H1 (cell line): ENCODE data around the gene ZNF581. TPM values are rescaled to one million over a fixed set of nuclear protein-coding genes. Genes with fewer than 3 reads are reported as not detected.

Experiments used
- SAP30 ChIP-seq: fragments of 300-600 bp; sonication (generic); IDR thresholded peaks from 2 replicates; pipeline ENCODE4 v1.7.1; 2012; ENCODE audit warnings: low read length, moderate library complexity, mild to moderate bottlenecking, inconsistent platforms; ENCODE audit not compliant: insufficient read depth, insufficient replicate concordance
- polyA plus RNA-seq, 7 experiments: library from polyadenylated mRNA; depleted of rRNA in 3 of 7; stranded (reverse) in 5 of 7; unstranded in 2 of 7; fragments of >200 nt in 5 of 7; fragments of 200-250 nt in 2 of 7; gene quantifications; 1 replicate in 5 of 7; 2 replicates in 1 of 7; 4 replicates in 1 of 7; pipeline versions ENCODE4 v1.2.1 to v1.2.3, GENCODE V29; 2011 to 2013; ENCODE audit warnings: missing spikeins in 2 of 7, mixed read lengths in 2 of 7
- total RNA-seq: library from RNA; stranded (reverse); fragmentation: NEBNext Ultra II Directional; extraction: Animal tissue kit (Norgen Biotek cat#: 25700); gene quantifications from 2 replicates; pipeline ENCODE4 v1.2.1, GENCODE V29; 2021

ZNF581 gene
- total and polyA plus RNA-seq, 2 of the 8 experiments (the other 6 are each of a cell fraction or from before 2014, with no cell fraction given), result 73.0 to 76.1 TPM

DNA sequence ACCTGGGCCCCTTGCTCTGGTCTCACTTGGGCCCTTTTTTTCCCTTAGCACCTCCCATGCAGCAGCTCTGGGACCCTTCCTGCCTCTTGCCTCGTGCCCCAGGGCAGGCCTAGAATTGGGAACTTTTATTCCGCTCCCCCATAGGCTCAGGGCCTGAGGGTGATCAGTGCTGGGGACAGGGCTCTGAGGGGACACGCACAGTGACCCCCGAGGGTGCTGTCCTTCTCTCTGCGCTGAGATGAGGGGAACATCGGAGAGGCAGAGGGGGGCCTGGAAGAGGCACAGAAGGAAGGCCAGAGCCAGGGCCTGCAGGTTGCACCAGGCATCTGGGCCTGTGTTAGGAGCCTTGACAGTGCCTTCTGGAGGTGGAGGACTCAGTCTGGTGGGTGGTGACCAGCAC, 42.3 kb downstream of the ZNF581 start (continued):
- no peak for TF ChIP-seq SAP30
